Cardiac fibroblast (primary cell): ENCODE results near the gene CEP112.

Experiments used
- DNase-seq, 2 donors: peaks; one replicate each; pipeline versions ENCODE4 v3.0.0 to v3.0.0-alpha.2; 2010; ENCODE audit warnings: low read depth in 2 of 2
- H3K4me3 ChIP-seq, 2 donors: replicated peaks in 1 of 2; 1 replicate in 1 of 2; 2 replicates in 1 of 2; pipeline ENCODE4 v1.5.1; 2011; ENCODE audit warnings: low read depth in 2 of 2, low read length in 2 of 2, mild to moderate bottlenecking in 2 of 2, moderate library complexity in 1 of 2
- TF ChIP-seq, protein P1 (sequence below): IDR thresholded peaks from one replicate; pipeline ENCODE4 v1.5.1; 2011; ENCODE audit warnings: low read depth, mild to moderate bottlenecking, low read length, inconsistent platforms

The CEP112 gene

DNA sequence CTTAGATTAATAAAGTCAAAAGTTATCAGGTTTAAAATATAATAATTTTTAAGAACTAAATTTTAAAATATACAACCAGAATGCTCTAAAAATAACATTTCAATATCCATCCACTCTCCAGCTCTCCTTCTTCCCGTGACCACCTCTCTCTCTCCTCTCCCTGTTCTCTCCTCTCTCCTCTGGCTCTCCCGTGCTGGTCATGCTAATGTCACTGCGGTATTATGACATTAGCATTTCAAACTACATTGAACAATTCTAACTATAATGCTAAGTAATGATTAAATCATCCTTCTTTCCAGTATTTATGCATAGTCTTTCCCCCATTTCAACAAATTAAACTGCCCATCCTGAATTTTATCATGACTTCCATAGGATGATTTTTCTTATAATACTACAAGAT lies 154.7 kb downstream of the CEP112 start:
- DNase-seq, result no peak
- TF ChIP-seq, protein P1, sequence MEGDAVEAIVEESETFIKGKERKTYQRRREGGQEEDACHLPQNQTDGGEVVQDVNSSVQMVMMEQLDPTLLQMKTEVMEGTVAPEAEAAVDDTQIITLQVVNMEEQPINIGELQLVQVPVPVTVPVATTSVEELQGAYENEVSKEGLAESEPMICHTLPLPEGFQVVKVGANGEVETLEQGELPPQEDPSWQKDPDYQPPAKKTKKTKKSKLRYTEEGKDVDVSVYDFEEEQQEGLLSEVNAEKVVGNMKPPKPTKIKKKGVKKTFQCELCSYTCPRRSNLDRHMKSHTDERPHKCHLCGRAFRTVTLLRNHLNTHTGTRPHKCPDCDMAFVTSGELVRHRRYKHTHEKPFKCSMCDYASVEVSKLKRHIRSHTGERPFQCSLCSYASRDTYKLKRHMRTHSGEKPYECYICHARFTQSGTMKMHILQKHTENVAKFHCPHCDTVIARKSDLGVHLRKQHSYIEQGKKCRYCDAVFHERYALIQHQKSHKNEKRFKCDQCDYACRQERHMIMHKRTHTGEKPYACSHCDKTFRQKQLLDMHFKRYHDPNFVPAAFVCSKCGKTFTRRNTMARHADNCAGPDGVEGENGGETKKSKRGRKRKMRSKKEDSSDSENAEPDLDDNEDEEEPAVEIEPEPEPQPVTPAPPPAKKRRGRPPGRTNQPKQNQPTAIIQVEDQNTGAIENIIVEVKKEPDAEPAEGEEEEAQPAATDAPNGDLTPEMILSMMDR, result no peak
- H3K4me3 ChIP-seq, result no peak overlapping the region

GRCh38 chr17:66032082-66032712 lies 159.7 kb downstream of the CEP112 start:
- no peak overlapping the region for H3K4me3 ChIP-seq
- no peak for DNase-seq
- TF ChIP-seq, protein P1, result no peak

GRCh38 chr17:66025551-66025950 lies 166.4 kb downstream of the CEP112 start:
- TF ChIP-seq, protein P1, result no peak

DNA sequence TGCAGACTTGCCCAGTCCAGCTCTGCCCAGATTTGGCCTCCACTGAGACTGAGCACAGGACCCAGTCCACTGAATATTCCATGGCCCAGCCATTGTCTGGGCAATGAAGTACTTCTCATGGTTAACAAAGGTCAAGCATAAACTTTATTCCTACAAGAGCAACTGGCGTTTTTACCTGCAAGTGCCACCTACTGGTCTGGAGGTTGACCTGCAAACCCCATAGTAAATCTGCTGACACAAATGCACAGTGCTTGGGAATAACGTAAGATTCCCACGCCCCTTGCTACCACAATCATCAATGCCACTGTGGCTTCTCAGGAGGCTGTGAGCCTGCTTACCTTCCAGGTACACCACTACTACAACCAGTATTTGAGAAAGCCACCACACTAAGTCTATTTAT lies 170.2 kb downstream of the CEP112 start:
- no peak for DNase-seq
- no peak overlapping the region for H3K4me3 ChIP-seq
- TF ChIP-seq, protein P1, result no peak

More at GRCh38 chr17:66025551-66025950, 166.4 kb downstream of the CEP112 start:
- DNase-seq, result peak in 1 of 2 donors; percentile 36
- H3K4me3 ChIP-seq, result no peak overlapping the region

DNA sequence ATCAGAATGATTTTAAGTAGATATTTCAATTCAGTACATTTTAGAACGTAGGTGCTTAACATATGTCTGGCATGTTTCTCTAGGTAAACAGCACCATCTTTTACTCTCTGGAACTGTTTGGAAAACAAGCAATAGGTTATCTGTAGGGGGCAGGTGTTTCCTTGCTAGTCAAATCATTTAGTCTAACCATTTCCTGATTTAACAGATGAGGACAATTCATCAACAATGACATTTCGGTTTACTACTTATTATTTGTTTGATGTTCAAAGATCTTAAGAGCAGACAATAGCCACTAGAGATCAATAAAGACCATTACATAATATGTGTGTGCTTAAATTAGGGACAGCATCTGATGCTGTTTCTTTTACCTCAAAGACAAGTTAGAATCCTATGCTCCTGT lies 173.1 kb downstream of the CEP112 start:
- TF ChIP-seq, protein P1, result no peak
- DNase-seq, result no peak
- H3K4me3 ChIP-seq, result no peak overlapping the region

- DNase-seq, result no peak
- TF ChIP-seq, protein P1, result no peak
- no peak overlapping the region for H3K4me3 ChIP-seq
Measured at GRCh38 chr17:66016231-66016630, 175.7 kb downstream of the CEP112 start.

GRCh38 chr17:66008680-66009079 lies 183.3 kb downstream of the CEP112 start:
- no peak for DNase-seq
- no peak overlapping the region for H3K4me3 ChIP-seq
- TF ChIP-seq, protein P1, result no peak
